GM11168 (cell line): ENCODE results near the gene HUNK.

Experiments used
- in situ Hi-C: fragments of 300-500 bp; cut with MboI; formaldehyde crosslinking; loops from one replicate; pipeline ENCODE4 v1.12.0; 2022; ENCODE audit warnings: low sequenced_read_pairs; ENCODE audit not compliant: unreplicated experiment

Gene HUNK

DNA sequence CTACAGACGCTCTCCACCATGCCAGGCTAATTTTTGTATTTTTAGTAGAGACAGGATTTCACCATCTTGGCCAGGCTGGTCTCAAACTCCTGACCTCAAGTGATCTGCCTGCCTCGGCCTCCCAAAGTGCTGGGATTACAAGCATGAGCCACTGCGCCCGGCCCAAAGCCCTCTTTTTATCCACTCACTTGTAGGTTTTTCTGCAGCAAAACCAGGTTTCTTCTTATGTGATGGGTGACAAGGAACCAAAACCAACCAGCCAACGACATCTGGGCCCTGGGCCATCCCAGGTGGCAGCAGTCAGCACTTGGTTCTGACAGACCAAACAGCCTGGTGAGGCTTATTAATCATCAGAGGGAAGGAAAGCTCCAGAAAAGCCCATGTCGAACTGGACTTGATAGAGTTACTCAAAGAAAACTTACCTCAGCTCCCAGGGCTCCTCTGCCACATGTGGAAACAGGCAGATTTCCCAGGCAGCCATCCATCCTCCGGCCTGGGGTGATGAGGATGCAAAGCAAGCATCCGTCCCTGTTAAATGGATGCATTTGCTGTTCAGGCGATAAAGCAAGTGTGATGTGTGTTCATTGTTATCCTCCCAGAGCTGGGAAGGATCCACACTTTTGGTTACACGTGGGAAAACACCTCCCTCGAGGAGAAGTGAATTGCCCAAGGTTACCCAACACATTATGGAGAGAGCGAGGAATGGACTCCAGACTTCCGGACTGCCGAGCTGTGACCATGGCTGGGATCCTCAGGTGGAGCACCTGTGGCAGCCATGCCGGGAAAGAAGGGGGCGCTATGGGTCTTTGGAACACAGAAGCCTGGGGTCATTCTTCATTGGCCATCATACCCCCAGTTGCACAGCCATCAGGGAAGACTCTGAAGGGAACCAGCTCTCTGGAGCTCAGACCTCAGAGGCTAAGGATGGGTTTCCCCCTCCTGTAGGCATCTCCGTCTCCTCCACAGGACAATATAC, 118.8 kb downstream of the HUNK start:
- in situ Hi-C loops = no loop called here

DNA sequence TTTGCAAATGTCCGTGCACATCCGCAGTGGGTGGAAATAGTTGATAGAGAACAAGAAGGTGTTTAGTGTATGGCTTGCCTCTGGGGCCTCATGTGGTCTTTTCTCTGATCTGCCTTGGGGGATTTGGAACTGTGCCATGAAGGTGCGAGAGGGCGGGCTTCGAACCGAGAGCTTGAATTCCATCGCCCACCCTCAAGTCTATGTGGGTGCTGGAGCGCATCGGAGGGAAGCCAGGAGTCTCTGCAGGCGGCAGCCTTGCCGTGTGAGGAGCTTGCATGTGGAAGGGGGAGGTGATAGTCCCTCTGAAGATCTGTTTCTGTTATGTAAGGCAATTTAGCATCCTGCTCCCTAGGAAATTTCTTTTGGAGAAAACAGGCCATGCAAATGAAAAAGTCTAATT, 119.6 kb downstream of the HUNK start:
- in situ Hi-C loops = no loop called here

DNA sequence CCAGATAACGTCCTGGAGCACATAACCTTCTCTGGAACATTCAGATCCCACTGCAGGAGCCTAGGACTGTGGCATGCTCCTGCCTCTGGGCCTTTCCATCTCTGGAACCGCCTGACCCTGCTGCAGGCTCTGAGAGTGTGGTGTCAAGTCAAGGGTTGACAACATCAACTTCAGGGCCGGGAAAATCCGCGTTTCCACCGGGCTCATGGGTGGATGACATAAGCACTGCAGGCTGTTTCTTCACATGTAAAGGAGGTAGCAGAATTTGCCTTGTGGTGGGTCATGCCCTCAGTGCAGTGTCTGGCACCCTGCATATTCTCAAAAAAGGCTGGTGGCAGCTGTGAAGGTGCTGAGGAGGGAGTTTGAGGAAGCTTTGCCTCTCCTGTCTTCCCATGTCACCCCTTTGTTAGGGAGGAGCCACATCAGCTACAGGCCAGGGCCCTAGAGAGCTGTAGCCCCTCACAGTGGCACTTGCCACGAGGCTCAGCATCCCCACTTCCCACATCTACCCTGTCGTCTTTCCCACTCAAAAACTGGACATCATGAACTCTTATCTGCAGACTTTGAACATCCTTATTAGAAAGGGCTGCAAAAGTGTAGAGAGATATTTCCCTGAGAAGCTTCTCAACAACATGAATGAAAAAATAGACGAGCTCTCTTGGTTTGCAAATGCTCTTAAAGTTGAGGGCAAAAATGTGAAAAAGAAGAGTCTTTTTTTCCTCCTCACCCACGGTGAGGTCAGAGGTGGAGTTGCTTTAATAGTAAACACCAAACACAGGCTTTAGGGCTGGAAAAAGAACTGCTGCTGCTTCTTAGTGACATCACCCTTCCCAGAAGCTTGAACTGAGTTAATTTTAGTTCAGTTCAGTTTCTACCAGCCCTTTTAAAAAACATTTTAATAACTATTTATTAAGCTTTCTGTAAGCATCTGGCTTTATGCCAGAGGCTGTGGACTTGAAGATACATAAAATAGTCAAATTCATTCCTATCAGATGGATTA, 121.3 kb downstream of the HUNK start:
- in situ Hi-C loops = no loop called here

DNA sequence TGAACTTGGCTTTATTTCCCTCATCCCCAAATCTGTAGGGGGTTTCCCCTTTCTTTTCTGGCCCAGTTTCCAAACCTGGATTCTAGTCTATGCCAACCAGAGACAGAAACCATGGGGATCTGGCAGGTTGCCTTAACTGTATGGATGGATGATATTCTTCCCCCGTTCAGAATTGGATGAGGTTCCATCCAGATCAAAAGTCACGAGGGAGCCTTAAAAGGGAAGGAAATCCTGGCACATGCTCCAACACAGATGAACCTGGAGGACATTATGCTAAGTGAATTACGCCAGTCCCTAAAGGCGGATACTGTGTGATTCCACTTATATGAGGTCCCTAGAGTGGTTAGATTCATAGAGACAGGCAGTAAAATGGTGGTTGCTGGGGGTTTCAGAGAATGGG, 124.4 kb downstream of the HUNK start:
- in situ Hi-C loops = no loop called here

DNA sequence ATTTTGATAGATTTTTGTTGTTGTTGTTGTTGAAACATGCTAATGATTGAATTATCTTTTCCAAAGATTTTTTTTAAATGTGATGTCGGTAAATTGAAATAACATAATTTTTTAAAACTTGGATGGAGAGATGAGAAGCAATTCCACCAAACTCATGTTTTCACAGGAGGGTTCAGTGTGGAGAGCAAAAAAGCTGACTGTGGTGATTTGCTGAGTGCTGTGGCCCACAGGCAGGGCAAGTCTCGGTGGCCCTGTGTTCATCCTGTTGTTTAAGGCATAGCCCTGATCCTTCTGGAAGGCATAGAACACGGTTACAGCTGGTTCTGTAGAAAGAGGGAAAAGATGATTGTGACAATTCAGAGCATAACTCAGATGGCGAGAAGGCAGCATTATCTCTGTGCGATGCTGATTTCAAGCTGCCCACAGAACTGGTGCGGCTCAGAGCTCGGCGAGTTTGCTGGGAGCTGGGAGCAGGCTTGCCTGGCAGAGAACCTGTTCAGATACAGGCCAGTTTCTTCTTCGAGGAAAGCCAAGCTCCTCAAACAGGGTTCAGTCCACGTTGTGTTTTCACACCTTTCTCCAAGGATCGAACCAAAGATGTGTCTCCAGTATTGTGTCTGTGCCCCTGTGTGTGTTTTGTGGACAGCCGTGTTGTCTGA, 127.1 kb downstream of the HUNK start:
- in situ Hi-C loops = no loop called here

DNA sequence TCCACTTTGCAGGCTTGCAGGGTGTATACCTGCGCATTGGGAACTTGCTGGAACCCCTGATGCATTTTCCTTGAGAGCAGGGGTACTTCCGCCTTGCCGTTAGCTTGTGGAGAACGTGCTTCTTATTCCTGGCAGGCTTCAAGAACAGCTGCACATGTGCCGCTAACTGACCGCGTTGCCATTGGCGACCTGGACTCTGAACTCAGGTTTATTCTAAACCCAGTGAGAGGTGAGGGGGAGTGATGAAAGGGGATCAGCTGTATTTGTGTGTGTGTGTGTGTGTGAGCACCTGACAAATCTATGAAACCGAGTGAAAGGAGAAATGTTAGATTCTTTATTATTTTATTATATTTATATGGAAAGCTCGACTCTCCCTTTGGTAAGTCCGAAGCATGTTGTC, 128.6 kb downstream of the HUNK start:
- in situ Hi-C loops = no loop called here

DNA sequence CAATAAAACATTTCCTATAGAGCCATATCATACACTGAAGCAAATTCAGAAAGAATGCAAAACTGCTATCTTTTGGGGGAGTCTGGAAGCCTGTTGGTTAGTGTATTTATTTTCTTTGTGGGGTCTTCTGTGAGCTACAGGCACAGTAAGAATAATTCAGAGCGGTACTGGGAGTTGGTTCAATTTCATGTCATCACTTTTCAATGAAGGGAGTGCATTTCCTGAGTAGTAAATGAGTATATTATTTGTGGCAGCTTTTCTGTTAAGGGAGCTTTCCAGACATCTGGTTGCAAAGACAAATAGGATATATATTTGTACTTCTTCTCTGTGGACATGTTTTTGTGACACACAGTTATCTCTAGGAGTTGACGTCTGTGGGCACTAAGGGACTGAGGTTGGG, 130.6 kb downstream of the HUNK start:
- in situ Hi-C loops = no loop called here

DNA sequence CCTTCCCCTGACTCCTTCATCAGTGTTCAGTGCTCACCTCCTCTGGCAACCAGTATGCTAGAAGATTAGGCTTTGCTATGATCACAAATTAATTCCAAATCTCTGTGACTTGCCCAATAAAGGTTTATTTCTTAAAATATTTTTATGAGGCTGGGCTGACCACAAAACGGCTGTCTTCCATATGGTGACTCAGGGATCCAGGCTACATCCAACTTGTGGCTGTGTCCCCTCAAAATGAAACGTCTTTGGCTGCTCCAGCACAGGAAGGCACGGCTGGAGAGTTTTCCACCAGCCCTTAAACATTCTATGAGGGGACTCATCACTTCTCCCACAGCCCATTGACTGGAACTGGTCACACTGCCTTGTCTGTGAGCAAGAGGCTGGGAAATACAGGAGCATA, 131.5 kb downstream of the HUNK start:
- in situ Hi-C loops = no loop called here

DNA sequence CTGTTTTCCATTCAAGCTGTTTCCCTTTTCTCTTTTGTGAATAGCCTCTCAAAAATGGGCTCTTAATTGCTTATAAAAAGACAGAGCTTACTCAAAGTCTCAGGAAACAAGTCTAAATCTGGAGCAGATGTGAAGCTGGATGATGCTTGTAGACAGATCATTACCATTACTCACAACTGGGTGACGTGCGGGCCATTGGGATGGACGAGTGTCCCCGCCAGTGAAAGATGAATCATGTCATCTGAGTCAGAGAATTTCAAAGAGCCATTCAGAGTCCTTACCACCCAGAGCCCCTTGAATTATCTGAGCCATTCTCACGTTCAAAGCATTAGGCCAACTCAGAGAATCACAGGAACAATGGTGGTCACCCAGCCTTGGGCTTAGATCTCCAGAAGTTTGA, 134.6 kb downstream of the HUNK start:
- in situ Hi-C loops = no loop called here

DNA sequence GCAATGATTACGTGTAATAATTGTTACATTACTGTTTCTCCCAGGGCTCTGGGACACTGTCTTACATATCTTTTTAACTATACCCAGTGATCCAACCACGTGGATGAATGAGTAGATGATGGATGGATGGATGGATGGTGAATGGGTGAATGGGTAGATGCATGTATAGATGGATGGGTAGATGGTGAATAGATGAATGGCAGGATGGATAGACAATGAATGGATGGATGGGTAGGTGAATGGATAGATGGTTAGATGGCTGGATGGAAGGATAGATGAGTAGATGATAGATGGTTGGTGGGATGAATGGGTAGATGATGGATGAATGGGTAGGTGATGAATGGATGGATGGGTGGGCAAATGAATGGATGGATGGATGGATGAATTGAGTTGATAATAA, 135.9 kb downstream of the HUNK start:
- in situ Hi-C loops = no loop called here

DNA sequence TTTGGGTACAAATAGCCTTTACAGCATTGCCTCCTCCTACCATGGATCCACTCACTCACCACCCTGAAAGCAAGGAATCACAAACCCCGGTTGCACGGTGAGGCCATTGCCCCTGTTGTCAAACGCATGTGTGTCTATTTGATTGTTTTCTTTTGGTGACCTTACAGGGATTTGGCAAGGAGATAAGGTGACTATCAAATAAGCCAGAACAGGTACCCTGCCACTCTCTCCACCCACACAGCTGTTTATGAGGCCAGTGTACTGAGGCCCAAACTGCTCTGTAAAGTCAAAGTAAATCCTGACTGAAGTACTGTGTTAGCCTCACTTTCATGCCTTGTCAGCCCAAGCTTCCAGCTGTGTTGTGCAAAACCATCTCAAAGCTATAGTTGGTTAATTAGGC, 136.4 kb downstream of the HUNK start:
- in situ Hi-C loops = no loop called here

DNA sequence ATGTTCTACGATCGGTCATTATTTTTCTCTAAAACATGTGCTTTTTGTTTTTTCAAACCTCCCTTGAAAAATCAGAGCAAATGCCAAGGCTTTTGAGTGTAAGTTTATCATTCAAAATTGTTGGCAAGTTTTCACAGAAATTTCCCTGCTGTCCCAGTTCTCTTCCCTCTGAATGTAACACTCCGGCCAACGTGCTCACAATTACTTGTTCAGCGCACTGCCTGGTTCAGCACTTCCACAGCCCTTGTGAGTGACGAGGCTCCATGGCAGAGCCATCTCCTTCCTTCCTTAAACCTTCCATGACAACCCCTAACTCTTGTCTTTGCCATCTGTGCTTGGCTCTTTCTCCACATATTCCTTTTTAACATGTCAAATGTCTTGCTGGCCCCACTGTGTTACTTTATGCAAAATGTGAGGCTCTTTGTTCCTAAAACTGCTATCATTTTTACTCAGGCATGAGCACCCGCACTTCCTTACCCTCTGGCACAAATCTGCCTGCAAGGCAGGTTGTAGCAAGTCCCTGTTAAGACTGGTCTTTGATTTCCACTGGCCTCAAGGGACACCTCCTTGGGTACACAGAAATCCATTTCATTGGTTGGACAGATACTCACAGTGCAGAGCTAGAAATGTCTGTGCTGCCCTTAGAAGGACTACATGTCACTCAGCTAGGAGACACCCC, 142.8 kb downstream of the HUNK start:
- in situ Hi-C loops = no loop called here

DNA sequence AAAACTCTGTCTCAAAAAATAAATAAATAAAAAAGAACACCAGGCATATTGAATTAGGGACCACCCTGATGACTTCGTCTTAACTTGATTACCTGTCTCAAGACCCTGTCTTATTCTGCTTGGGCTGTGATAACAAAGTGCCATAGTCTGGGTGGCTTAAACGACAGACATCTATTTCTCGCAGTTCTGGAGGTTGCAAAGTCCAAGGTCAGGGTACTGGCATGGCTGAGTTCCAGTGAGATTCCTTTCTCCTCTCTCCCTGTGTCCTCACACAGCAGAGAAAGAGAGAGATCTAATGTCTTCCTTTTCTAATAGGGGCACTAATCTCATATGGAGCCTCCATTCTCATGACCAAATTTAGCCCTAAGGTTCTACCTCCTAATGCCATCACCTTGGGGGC, 145.6 kb downstream of the HUNK start:
- in situ Hi-C loops = no loop called here

DNA sequence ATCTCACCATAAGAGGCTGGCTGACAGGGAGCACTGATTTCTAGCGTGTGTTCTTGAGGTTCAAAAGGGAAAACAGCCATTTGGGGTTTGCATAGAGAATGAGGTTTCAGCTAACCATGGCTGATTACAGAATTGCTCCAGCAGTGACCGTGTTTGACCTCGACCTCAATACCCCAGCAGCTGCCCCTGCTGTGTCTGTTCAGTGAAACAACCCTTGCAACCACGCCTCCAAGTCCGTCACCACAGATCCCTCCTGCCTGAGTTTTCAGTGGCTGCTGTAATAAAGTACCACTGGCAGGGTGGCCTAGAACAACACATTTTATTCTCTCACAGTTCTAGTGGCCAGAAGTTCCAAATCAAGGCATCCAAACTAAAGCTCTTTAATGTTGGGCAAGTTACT, 147.7 kb downstream of the HUNK start:
- in situ Hi-C loops = no loop called here

DNA sequence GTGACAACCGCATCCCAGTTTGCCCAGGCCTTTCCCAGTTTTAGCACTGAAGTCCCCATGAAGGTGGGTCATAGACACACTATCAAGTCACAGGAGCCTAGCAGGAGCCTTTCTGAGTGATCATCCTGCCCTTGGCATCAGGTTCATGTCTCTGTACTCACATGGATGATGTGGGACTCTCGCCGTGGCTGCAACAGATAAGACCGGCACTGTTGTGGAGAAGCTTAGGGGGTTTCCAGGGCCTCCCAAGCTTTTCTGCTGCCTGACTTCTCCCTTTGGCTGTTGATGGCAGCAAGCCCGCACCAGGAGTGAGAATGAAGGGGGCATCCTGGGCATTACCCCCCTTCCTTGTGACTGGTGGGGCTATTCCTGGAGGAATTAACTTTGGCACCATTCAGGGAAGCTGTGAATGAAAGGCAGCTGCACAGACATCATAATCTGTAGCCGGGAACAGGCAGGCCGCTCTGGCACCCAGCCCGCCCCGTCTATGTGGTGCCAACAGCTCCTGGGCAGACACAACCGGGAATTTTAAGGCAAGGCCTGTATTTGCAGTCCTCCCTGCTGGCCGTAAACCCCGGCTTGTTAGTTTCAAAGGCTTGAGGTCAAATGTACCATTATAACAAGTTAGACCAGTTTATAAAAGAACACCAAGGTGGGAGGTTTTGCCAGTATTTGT, 148.6 kb downstream of the HUNK start:
- in situ Hi-C loops = no loop called here

DNA sequence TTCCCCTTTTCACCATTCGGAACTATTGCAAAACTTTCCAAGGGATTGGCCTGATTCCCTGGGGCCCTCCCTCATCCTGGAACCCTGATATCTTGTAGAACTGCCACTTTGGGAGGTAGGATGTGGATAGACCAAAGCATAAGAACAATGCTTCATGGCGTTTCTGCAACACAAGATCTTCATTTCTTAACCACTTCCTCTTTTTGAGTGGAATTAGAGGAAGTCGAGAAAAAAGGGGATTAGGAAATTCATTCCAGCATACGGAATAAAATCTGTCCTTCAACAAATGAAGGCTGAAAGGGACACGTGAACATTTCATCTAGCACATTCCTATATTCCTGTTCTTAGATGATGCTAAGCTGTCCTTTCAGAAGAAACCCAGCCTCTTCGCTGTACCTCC, 149.3 kb downstream of the HUNK start:
- in situ Hi-C loops = no loop called here

DNA sequence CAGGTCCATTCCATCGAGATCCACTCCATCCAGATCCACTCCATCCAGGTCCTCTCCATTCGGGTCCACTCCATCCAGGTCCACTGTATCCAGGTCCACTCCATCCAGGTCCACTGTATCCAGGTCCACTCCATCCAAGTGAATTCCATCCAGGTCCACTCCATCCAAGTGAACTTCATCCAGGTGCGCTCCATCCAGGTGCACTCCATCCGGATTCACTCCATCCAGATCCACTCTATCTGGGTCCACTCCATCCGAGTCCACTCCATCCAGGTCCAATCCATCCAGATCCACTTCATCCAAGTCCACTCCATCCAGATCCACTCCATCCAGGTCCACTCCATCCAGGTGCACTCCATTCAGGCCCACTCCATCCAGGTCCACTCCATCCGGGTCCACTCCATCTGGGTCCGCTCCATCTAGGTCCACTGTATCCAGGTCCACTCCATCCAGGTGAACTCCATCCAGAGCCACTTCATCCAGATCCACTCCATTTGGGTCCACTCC, 157.4 kb downstream of the HUNK start:
- in situ Hi-C loops = no loop called here

DNA sequence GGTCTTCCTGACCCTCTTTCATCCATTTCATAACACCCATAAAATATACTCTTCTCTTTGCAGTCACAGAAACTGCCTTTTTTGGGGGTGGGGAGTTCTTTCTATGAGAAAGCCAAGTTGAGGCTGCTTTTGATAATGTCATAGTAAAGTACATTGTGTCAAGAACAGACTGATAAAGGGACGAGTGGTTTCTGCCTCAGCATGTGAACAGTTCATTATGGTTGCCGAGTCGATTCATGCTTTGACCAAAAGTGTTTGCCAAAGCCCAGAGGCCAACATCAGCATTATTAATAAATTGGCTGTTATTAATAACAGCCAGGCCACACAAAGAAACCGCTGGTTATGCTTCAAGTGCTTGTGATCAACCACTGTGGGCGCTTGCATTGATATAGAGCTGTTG, 162.0 kb downstream of the HUNK start:
- in situ Hi-C loops = no loop called here

DNA sequence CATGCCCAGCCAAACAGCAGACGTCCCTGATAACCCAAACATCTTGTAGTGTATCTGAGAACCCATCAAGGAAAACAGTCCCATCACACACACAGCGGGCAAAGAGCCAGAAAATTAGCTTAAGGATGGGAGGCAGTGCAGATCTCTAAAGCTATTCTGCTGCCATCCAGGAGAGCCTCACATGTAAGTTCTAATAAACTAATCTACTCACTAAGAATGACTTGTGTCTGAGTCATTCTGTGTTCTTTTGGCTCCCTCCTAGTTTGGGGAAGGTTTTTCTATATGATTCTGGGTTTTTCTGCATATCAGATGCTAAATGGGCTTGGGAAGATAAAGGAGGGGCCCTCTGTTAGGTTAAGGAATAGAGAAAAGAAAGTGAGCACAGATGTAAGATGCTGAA, 162.8 kb downstream of the HUNK start:
- in situ Hi-C loops = no loop called here
